Measurements from ENCODE around the gene ITGA5.
"Not testable (repeated sequence)": the region's sequence is repeated elsewhere in the genome, so short reads cannot be mapped to it uniquely, and the experiment has no call there.

Gene ITGA5

DNA sequence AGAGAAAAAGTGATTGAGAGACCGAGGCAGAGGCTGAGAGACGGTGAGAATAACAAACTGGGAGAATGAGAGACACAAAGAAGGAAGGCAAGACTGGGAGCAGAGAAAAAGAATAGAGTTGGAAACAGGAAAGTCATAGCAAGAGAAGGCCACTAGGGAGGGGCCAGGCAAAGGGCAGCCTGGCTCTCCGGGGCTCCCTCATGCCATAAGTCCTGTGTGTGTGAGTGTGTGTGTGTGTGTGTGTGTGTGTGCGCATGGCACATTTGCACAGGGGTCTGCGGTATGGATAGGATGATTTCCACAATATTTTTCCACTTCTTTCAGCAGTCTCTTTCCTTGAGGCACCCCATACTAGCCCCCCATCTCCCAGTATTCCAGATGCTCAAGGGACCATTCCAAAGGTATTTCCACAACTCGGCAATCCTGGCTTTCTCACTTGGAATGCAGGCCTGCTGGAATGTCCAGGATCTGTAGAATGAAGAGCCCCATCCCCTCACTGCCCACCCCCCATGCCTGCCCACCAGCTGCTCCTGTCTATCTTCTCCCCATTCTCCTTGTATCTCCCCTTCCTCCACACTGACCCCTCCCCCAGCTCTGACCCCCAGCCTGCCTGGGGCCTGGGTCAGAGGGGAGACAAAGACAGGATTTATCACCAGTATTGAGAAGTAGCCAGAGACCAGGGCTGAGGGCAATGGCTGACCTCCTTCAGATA lies 63.8 kb downstream of the ITGA5 start:
- H3K9ac ChIP-seq (ENCODE audit: low read length), result no peak overlapping the region
- no peaks in the 10 kb centered on the region for H4K20me1 ChIP-seq (ENCODE audit: insufficient read depth, low read length)
- H2AFZ ChIP-seq (ENCODE audit: low read depth, low read length), result no peak overlapping the region
- no peaks in the 10 kb centered on the region for H3K27me3 ChIP-seq (ENCODE audit: low read depth, low read length)
- H3K4me3 ChIP-seq (ENCODE audit: low read length), result no peak overlapping the region
- H3K79me2 ChIP-seq (ENCODE audit: low read length), result no peaks in the 10 kb centered on the region
- peaks cover 12% of the 10 kb centered on the region for H3K36me3 ChIP-seq (replicated peaks; ENCODE audit: low read depth, low read length)
- H3K4me2 ChIP-seq (ENCODE audit: low read length), result no peak overlapping the region
- peaks cover 19% of the 10 kb centered on the region for H3K4me1 ChIP-seq (ENCODE audit: low read length)
- TF ChIP-seq, protein P1, sequence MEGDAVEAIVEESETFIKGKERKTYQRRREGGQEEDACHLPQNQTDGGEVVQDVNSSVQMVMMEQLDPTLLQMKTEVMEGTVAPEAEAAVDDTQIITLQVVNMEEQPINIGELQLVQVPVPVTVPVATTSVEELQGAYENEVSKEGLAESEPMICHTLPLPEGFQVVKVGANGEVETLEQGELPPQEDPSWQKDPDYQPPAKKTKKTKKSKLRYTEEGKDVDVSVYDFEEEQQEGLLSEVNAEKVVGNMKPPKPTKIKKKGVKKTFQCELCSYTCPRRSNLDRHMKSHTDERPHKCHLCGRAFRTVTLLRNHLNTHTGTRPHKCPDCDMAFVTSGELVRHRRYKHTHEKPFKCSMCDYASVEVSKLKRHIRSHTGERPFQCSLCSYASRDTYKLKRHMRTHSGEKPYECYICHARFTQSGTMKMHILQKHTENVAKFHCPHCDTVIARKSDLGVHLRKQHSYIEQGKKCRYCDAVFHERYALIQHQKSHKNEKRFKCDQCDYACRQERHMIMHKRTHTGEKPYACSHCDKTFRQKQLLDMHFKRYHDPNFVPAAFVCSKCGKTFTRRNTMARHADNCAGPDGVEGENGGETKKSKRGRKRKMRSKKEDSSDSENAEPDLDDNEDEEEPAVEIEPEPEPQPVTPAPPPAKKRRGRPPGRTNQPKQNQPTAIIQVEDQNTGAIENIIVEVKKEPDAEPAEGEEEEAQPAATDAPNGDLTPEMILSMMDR (IDR thresholded peaks at IDR 0.05; ENCODE audit: low read depth, low read length), result no peak
- no peak for TF ChIP-seq EZH2phosphoT487 (IDR thresholded peaks at IDR 0.05; ENCODE audit: low read depth)
- H3K9me3 ChIP-seq (ENCODE audit: insufficient read depth, low read length), result no peaks in the 10 kb centered on the region
- no peak overlapping the region for H3K27ac ChIP-seq (ENCODE audit: low read length)

DNA sequence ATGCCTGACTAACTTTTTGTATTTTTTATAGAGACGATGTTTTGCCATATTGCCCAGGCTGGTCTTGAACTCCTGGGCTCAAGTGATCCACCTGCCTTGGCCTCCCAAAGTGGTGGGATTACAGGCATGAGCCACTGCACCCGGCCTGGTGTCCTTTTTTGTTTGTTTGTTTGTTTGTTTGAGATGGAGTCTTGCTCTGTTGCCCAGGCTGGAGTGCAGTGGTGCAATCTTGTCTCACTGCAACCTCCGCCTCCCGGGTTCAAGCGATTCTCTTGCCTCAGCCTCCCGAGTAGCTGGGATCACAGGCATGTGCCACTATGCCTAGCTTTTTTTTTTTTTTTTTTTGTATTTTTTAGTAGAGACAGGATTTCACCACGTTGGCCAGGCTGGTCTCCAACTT lies 64.8 kb downstream of the ITGA5 start:
- H3K36me3 ChIP-seq (replicated peaks; ENCODE audit: low read depth, low read length), result peaks cover 22% of the 10 kb centered on the region
- H3K27ac ChIP-seq (ENCODE audit: low read length); H3K9me3 ChIP-seq (ENCODE audit: insufficient read depth, low read length); H3K4me2 ChIP-seq (ENCODE audit: low read length); H3K27me3 ChIP-seq (ENCODE audit: low read depth, low read length); H4K20me1 ChIP-seq (ENCODE audit: insufficient read depth, low read length); H3K4me3 ChIP-seq (ENCODE audit: low read length); H3K9ac ChIP-seq (ENCODE audit: low read length); H3K79me2 ChIP-seq (ENCODE audit: low read length); H2AFZ ChIP-seq (ENCODE audit: low read depth, low read length): not testable (repeated sequence)
- H3K4me1 ChIP-seq (ENCODE audit: low read length), result peaks cover 13% of the 10 kb centered on the region

DNA sequence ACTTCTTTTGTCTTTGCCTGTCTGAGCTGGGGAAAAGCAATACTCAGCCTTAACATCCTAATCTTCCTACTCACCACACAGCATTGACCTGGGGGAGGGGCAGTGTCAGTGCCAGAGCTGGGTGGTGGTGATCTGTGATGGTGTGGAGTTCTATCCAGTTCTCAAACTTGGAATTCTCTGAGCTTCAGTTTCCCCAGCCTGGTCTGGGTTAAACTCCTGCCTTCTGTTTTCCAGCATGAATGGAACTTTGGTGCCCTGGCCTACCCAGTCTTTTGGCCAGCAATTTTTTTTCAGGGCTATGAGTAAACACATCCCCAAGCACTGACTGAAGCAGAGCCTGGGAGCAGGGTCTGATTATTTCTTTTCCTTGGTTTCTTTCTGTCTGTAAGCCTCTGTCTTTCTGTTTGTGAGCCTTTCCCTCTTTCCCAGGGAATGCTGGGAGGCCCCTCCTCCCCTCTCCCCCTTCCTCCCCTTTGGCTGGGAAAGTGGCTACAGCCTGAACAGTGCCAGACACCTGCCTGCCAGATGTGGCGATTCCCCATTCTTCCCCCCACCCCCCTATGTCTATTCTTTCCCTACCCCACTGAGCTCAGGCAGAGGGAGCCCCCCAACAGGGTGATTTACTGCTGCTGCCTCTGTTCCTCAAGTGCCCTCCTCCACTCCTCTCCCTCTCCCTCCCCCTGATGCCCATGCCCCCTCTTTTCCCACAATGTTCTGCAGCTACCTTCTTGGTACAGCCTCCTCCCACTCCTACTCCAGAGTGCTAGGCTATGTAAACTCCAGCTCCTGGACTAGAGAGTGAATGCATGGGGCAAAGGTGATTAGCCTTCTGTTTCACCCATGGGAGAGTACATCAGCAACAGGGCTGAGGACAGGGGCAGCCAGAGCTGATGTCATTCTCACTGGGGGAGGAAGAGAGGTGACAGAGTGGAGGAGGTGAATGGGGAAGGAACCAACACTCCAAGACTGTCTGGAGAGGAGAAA lies 65.9 kb downstream of the ITGA5 start:
- peaks cover 28% of the 10 kb centered on the region for H3K36me3 ChIP-seq (replicated peaks; ENCODE audit: low read depth, low read length)
- no peak overlapping the region for H3K27ac ChIP-seq (ENCODE audit: low read length)
- no peak overlapping the region for H2AFZ ChIP-seq (ENCODE audit: low read depth, low read length)
- no peak overlapping the region for H3K4me3 ChIP-seq (ENCODE audit: low read length)
- no peak overlapping the region for H3K9ac ChIP-seq (ENCODE audit: low read length)
- no peaks in the 10 kb centered on the region for H3K79me2 ChIP-seq (ENCODE audit: low read length)
- peaks cover 11% of the 10 kb centered on the region for H3K4me1 ChIP-seq (ENCODE audit: low read length)
- H4K20me1 ChIP-seq (ENCODE audit: insufficient read depth, low read length), result no peaks in the 10 kb centered on the region
- no peaks in the 10 kb centered on the region for H3K27me3 ChIP-seq (ENCODE audit: low read depth, low read length)
- no peak for TF ChIP-seq EZH2phosphoT487 (IDR thresholded peaks at IDR 0.05; ENCODE audit: low read depth)
- TF ChIP-seq, protein P1 (IDR thresholded peaks at IDR 0.05; ENCODE audit: low read depth, low read length), result no peak
- H3K9me3 ChIP-seq (ENCODE audit: insufficient read depth, low read length), result no peaks in the 10 kb centered on the region
- no peak overlapping the region for H3K4me2 ChIP-seq (ENCODE audit: low read length)

DNA sequence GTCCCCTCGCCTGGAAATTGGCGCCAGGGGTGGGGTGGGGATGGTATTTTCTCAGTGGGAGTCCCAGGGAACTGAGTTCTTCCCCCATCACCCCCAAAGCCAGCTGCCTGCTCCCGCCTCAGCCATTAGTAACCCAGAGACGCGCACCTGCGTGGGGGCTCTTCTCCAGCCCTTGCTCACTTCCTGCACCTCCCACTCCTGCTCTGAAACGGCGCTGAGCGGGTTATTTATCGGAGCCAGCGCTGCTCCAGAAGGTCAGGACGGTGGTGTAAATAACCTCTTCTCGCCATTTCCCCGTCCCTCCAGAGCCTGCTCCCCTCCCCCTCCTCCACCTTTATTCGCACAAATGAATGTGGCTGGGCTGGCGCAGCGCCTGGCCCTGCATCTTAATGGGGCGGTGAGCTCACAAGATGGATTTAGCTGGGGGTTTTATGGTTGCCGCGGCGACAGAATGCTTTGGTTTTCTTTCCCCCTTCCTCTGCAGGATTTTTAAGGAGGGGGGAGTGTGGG lies 67.0 kb downstream of the ITGA5 start:
- Histone ChIP-seq H3K9ac (ENCODE audit: low read length) (no peak overlapping the region), H3K9me3 (ENCODE audit: insufficient read depth, low read length) (no peaks in the 10 kb centered on the region), H3K4me1 (ENCODE audit: low read length) (0 out of 2 replicates have a peak, but pooled peaks cover 3% of the 10 kb centered on the region), H3K4me3 (ENCODE audit: low read length) (no peak overlapping the region), H3K79me2 (ENCODE audit: low read length) (no peaks in the 10 kb centered on the region), H4K20me1 (ENCODE audit: insufficient read depth, low read length) (no peaks in the 10 kb centered on the region), H2AFZ (ENCODE audit: low read depth, low read length) (no peak overlapping the region), H3K27ac (ENCODE audit: low read length) (no peak overlapping the region), H3K36me3 (replicated peaks; ENCODE audit: low read depth, low read length) (peaks cover 37% of the 10 kb centered on the region), H3K27me3 (ENCODE audit: low read depth, low read length) (no peaks in the 10 kb centered on the region), H3K4me2 (ENCODE audit: low read length) (no peak overlapping the region)
- TF ChIP-seq, protein P1 (IDR thresholded peaks at IDR 0.05; ENCODE audit: low read depth, low read length), result no peak
- no peak for TF ChIP-seq EZH2phosphoT487 (IDR thresholded peaks at IDR 0.05; ENCODE audit: low read depth)
